Measurements from ENCODE around the gene NUDT17. TPM values are rescaled to one million over a fixed set of nuclear protein-coding genes. Genes with fewer than 3 reads are reported as not detected.
"Not testable (repeated sequence)": the region's sequence is repeated elsewhere in the genome, so short reads cannot be mapped to it uniquely, and the experiment has no call there.

NUDT17 gene
- total RNA-seq, 1 donor from 2014 or later: 2.5 TPM

- H3K27me3 ChIP-seq (ENCODE audit: low read depth): no peaks in the 10 kb centered on the region
- intact Hi-C loops (cut with DNase I): no loop called here
- peaks cover 38% of the 10 kb centered on the region for H3K36me3 ChIP-seq
- no peaks in the 10 kb centered on the region for H3K9me3 ChIP-seq
- ATAC-seq: no peak
- no peak for DNase-seq
- peak overlapping the region; percentile 96 for H3K27ac ChIP-seq
- TF ChIP-seq CTCF (IDR thresholded peaks at IDR 0.05): no peak
- H3K4me3 ChIP-seq: peak overlapping the region; percentile 83
- H3K4me1 ChIP-seq: peaks cover 11% of the 10 kb centered on the region
Observed at GRCh38 chr1:145824499-145824842, 21.0 kb upstream of the NUDT17 start.

- H3K27me3 ChIP-seq (ENCODE audit: low read depth): no peaks in the 10 kb centered on the region
- TF ChIP-seq CTCF (IDR thresholded peaks at IDR 0.05): no peak
- intact Hi-C loops (cut with DNase I): no loop called here
- no peak overlapping the region for H3K27ac ChIP-seq
- H3K9me3 ChIP-seq: no peaks in the 10 kb centered on the region
- no peak for DNase-seq
- ATAC-seq: no peak
- H3K4me1 ChIP-seq: peaks cover 11% of the 10 kb centered on the region
- no peak overlapping the region for H3K4me3 ChIP-seq
- H3K36me3 ChIP-seq: peaks cover 53% of the 10 kb centered on the region
Observed at GRCh38 chr1:145826030-145826429, 19.4 kb upstream of the NUDT17 start.

- TF ChIP-seq CTCF (IDR thresholded peaks at IDR 0.05): no peak
- H3K4me3 ChIP-seq: no peak overlapping the region
- no peak overlapping the region for H3K27ac ChIP-seq
- DNase-seq: no peak
- H3K4me1 ChIP-seq: peaks cover 11% of the 10 kb centered on the region
- H3K27me3 ChIP-seq (ENCODE audit: low read depth): no peaks in the 10 kb centered on the region
- ATAC-seq: no peak
- no peaks in the 10 kb centered on the region for H3K9me3 ChIP-seq
- intact Hi-C loops (cut with DNase I): no loop called here
- peaks cover 73% of the 10 kb centered on the region for H3K36me3 ChIP-seq
Observed at GRCh38 chr1:145827966-145828365, 17.5 kb upstream of the NUDT17 start.

GRCh38 chr1:145828367-145829026 is 16.9 kb upstream of the NUDT17 start:
- H3K9me3 ChIP-seq: no peaks in the 10 kb centered on the region
- no peak overlapping the region for H3K4me3 ChIP-seq
- no peaks in the 10 kb centered on the region for H3K27me3 ChIP-seq (ENCODE audit: low read depth)
- H3K4me1 ChIP-seq: peaks cover 11% of the 10 kb centered on the region
- intact Hi-C loops (cut with DNase I): no loop called here
- no peak overlapping the region for H3K27ac ChIP-seq
- ATAC-seq (no peak), DNase-seq (no peak)
- H3K36me3 ChIP-seq: peaks cover 78% of the 10 kb centered on the region
- no peak for TF ChIP-seq CTCF (IDR thresholded peaks at IDR 0.05)

GRCh38 chr1:145830810-145831209 is 14.6 kb upstream of the NUDT17 start:
- DNase-seq; H3K27ac ChIP-seq; H3K27me3 ChIP-seq (ENCODE audit: low read depth); ATAC-seq; H3K9me3 ChIP-seq; intact Hi-C loops (cut with DNase I); H3K4me3 ChIP-seq; H3K4me1 ChIP-seq: not testable (repeated sequence)
- H3K36me3 ChIP-seq: peaks cover 100% of the 10 kb centered on the region

- Histone ChIP-seq H3K4me1 (no peaks in the 10 kb centered on the region), H3K27ac (no peak overlapping the region), H3K27me3 (ENCODE audit: low read depth) (no peaks in the 10 kb centered on the region), H3K9me3 (no peaks in the 10 kb centered on the region), H3K4me3 (no peak overlapping the region), H3K36me3 (peaks cover 100% of the 10 kb centered on the region)
- intact Hi-C loops (cut with DNase I): no loop called here
- DNase-seq (no peak), ATAC-seq (no peak)
- no peak for TF ChIP-seq CTCF (IDR thresholded peaks at IDR 0.05)
Observed at GRCh38 chr1:145837656-145838055, 7.8 kb upstream of the NUDT17 start.
